ENCODE data around the gene HPCAL1.

The HPCAL1 gene

DNA sequence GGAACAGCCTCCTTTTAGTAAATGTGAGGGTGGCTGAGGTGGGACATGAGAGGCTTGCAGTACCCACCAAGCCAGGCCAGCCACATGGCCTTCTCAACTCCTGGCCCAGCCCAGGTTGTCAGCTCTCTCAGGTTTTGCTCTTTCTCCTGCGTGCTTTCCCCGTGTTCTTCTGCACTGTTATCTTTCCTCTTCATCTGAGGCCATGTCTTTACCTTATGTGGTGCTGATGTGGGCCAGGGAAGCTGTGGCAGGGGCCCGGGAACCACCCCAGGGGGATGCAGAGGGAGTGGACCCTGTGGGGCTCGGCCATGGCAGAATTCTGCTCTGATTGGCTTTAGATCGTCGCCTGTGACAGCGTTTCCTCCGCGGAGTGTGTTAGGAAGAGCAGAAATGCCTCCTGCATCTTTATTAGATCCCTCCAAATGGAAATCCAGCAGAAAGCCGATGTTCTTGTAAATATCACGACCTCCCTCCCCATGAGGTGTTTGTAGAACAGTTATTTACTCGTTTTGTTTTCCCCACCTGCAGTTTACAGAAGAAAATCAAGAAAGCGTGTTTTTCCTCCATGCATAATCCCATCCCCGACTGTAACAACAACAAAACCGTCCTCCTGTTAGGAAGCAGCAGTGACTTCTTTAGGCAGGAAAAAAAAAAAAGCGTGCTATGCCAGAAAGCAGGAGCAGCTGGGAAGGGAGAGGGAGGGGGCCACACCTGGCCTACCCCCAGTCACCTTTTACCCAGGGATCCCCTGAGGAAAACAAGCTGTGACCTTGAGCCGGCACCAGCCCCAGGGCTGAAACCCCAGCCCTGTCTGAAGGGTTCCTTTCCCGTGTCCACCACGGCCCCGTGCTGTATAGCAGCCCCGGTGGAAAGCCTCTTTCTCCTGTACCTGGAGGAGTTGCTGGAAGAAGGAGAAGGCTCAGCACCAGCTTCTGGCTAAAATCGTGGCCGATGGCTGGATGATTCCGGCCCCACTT is 54.8 kb downstream of the HPCAL1 start:
- DNase-seq, result no peak

DNA sequence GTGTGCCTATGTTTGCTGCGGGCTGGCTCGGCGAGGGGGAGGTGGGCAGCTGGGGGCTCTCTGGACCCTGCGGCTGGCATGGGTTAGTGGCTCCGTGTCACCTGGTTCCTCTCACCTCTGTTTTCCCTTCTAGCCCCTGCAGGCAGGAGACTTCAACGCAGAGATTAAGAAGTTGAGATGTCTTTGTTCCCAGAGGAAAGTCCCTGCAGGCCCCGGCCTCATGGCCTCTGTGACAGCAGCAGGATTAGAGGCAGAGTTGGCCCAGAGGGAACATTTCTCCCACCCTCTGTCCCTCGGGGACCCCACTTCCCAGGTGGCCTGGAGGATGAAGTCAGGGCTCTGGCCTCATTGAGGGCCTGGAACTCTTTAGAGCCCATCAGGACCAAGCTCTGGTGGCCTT is 56.5 kb downstream of the HPCAL1 start:
- DNase-seq, result no peak

DNA sequence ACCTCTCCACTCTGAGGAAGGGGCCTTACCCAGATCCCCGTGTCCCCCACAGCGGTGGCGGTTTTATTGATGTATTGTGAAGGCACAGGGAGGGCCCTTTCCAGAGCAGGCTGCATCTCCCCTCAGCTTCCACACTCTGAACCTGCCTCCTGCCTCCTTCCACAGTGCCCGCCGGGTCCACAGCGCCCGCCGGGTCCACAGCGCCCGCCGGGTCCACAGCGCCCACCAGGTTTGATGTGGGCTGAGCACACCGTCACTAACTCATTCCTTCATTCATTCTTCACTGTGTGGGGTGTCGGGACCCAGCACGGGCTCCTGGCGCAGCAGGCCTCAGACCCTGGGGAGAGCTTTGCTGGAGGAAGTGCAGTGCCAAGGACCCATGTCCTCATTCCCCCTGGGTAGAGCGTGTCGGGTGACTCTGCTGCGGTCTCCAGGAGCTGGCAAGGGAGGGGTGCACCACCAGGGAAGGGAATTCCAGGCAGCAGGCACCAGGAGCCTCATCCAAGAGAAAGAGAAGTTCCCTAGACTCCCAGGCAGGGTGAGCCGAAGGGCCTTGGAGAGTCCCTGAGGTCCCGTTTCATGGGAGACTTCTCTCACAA is 57.1 kb downstream of the HPCAL1 start:
- no peak for DNase-seq

DNA sequence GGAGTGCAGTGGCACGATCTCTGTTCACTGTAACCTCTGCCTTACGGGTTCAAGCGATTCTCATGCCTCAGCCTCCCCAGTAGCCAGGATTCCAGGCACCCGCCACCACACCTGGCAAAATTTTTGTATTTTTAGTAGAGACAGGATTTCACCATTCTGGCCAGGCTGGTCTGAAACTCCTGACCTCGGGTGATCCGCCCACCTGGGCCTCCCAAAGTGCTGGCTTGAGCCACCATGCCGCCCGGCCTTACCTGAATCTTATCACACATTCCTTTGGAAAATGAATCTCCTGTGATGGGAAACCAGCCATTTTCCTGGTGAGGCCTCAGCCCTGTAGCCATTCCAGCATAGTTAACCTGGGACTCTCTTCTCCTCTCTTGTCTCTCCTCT is 57.8 kb downstream of the HPCAL1 start:
- no peak for DNase-seq

DNA sequence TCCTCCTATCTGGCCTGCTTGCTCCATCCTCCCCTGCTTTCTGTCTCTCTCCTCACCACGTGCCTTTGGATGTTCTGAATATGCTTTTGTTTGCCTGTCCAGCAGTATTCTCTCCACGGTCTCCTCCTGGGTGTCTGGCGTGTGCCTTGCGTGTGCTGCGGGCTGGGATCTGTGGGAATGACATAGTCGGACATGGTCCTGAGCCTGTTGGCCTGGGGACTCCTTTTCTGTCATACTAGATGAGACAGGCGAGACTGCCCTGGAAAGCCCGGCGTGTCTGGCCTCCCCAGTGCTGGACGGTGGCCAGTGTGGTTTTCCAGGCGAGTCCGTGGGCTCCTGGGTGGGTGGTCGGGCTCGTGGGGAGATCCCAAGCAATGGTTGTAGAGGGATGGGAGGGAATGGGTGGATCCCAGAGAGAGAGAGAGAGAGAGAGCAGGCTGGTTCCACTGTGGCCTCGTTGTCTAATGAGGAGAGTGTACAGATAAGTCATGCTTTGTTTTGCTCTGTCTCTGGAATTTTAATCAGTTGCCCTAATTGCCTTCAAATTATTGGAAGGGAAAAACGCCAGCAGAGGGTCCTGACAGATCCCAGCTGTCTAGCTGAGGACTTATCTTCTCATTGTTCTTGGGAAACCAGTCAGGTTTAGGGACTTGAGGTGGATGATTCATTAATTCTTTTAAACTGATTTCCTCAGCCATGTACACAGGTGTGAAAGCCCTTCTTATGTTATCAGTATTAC is 58.3 kb downstream of the HPCAL1 start:
- no peak for DNase-seq

DNA sequence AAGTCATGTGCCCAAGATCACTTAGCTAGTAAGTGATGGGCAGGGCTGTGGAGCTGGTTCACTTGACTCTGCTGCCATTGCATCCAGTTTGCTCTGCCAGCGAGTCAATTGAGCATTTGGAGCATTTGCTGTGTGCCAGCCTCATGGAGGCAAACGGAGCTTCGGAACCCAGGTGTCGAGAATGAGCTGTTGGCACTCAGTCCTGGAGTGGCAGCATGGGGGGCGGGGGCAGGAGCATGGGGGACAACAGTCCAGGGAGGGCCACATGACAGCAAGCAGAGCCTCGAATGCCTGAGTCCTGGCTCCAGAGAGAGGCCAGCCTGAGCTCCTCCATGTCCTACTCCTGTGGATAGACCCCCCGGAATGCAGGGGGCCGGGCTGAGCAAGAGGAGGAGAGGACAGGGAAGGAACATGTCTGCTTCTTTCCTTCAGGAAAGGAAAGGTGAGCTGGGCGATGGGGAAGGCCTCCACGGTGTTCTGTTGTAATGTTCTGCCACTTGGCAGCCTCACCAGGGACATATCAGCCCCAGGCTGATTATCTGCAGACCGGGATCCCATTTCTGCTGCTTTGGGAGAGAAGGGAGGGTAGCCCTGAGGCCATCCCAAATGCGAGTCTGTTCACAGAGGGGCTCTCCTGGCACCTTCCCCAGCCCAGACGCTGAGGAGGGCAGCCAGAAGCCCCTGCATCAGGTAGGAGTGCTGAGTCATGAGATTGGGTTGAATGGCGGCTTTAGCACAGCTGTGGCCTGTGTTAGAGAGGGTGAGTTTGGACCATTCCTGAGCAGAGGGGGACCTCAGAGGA is 59.6 kb downstream of the HPCAL1 start:
- DNase-seq, result no peak

DNA sequence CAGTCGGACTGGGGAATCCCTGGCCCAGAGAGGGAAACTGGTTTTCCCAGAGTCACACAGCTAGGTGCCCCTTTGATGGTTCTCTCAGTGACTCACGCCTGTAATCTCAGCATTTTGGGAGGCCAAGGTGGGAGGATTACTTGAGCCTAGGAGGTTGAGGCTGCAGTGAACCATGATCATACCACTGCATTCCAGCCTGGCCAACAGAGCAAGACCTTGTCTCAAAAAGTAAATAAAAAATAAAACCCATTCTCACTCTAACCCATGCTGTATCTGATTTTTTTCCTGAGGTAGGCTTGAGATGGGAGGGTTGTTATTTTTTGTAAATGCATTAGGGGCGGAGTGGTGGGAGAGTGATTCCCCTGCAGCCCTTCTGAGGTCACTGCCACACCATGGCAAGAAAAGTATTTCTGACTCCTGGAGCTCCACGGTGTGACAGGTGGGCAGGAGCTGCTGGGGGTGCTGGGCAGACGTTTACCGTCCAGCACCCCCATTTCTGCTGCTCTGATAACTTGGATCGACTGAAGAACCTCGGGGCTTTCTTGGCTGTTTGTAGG is 60.3 kb downstream of the HPCAL1 start:
- DNase-seq, result no peak

DNA sequence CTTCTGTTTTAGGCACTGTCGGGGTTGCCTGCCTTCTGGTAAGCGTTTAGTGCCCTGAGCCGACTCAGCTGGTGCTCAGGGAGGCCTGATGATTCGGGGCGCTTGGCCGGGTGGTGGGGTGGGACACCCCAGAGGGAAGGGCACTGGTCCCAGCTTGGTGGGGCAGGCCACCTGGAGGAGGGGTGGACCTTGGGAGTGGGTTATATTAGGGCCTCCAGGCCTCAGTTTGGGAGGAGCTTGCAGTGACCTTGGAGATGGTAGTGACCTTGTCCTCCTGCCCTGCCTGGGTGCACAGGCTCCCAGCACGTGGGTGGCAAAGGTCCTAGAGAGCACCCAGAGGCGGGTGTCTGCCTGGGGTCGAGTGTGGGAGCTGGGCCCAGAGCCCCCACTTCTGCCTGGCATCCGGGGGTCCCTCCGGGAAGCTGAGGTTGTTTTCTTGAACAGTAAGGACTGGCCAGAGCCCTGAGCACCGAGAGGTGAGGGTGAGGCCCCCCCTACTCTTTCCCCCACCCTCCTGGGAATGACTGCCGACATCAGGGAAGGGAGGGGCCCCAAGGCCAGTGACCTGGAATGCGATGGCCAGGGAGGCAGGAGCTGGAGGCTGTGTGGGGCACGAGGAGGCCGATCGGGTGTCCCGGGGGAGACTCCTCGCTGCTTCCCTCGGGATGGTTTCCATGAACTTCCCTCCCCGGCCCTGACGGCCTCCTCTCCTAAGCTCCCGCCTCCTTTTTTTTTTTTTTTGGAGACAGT is 61.3 kb downstream of the HPCAL1 start:
- no peak for DNase-seq

DNA sequence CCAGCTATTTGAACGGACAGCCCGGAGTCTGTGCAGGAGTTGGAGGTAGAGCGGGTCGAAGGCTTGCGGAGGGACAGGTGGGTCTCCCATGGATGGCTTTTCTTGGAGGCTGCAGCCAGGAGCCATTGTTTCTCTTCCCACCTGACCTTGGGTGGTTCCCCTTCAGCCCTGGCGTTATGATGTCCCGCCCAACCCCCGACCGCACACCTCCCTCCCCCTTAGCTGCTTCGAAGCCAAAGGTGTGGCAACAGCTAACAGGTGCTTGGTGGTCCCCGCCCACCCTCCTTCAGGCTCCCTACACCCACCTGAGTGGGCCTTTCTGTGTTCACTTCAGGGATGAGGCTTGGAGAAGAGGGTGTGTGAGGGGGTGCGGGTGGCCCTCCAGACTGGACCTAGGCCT is 62.7 kb downstream of the HPCAL1 start:
- no peak for DNase-seq

DNA sequence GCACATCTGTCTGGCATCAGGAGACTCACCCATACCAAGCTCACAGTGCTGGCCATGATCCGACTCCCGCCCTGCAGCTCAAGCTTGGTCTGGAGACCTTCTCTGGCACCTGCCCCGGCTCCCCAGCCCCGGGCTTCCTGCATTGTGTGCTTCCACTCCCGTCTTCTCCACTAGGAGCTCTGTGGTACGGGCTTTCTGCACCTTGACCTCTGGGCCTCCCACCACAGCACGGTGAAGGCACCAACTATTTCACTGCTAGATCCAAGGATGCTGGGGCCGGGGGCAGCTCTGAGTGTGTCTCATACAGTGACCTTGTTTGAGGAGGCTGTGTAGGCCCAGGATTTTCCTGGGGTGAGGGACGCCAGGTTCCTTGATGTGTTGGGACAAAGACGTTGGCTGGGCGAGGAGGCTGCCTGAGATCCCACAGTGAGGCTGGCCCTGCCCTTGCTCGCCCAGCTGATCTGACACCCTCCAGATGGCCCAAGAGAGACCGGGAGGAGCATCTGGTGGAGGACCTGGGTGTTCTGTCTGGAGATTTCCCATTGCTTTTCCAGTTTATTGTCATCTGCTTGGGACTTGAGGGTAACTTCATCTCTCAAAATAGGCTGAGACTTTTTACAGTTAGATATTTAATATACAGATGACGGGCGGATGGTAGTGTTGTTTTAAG is 64.0 kb downstream of the HPCAL1 start:
- no peak for DNase-seq

DNA sequence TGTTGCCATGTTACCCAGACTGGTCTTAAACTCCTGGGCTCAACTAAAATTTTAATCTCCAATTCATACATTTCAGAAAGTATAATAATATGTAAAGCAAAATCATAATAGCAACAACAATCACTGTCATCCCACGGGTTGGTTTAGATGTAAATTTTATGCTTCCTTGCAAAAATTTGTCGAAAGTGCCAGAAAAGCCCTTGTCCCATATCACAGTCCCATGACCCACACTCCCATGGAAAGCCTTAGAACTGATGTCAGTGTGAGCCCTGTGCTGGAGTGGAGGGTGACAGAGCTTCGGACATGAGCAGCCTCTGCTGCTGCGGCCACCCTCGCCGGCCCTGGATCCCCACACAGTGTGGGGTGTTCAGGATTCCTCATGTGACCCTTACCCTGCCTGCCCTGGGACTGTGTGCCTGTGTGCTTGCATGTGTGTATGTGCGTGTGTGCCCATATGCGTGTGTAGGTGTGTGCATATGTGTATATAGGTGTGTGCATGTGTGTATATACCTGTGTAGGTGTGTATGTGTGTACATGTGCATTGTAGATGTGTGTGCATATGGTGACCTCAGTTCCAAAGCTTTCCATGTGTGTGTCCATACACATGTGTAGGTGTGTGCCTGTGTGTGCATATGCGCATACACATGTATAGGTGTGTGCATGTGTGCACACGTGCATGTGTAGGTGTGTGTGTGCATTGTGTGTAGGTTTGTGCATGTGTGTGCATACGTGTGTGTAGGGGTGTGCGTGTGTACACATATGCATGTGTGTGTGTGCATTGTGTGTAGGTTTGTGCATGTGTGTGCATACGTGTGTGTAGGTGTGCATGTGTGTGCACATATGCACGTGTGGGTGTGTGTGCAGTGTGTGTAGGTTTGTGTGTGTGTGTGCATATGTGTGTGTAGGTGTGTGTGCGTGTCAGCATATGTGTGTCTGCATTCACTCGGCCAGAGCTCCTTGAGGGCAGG is 65.1 kb downstream of the HPCAL1 start:
- no peak for DNase-seq

DNA sequence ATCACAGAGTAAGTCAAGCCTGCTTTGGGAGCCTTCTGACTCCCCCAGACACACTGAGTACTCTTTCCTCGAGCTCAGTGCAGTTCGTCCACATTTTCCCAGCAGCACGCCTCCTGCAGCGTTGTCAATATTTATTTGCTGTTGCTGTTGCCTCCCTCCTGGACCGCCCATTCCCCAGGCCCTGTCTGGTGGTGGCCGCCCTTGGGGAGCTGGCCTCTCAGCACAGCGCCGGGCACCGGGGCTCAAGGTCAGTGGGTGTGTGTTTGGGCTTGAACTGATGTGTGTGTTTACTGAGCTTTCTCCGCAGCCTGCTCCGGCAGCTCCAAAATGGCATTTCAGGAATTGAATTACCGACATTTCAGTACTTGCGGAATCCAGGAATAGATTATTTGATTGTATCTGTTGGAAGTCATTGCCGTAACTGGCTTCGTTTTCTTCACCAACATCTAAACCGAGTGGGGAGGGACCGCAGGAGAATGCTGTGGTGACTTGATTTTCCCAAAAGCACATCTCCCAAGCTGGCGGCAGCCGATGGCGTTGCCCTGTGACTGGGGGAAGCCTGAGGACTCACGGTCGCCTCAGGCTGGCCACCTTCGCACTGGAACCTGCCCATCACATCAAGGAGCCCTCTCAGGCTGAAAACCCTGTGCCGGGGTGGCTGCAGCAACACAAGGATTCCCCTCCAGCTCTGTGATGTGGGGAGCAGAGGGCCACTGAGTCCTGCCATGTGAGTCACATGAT is 66.0 kb downstream of the HPCAL1 start:
- no peak for DNase-seq

DNA sequence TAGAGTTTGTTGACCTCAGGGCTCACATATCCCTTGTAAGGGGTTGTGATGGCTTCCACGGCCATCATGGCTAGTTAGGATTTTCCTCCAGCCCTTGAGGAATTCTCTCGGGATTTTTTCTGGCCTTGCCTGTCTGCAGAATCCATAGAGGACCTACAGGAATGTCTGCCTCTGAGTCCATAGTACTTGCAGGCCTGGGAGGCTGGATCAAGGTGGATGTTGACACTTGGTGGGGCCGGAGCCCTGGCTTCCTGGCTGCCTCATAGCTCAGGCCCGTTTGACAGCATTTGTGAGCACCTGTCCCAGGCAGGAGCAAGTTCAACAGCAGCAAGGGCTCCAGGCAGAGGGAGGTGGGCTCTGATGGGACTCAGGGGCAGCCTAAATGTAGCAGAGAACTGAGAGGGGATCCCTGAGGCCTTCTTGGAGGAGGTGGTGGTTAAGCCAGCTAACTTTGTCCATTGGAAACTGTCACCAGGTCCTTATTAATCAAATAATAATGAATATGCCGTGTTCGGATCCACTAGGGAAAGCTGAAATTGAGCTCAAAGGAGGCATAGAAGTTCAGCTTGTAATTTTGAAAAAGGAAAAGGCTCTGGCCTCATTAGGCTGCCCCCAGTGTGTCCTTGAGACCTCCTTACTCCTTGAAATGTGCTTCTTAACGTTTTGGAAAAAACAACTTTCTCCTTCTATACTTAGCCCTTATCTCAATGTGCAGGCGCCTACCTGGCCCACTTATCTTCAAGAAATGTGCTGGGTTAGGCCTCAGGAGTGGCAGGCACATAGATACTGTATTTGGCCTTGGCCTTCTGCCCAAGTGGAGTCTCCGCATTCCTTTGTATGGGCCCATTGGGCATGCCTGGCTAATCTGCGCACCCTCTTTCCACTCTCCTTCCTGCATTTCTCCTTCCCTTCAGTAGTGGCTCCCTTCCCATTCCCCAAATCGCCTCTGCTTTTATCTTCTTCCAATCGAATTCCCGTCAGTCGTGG is 66.9 kb downstream of the HPCAL1 start:
- DNase-seq, result no peak

DNA sequence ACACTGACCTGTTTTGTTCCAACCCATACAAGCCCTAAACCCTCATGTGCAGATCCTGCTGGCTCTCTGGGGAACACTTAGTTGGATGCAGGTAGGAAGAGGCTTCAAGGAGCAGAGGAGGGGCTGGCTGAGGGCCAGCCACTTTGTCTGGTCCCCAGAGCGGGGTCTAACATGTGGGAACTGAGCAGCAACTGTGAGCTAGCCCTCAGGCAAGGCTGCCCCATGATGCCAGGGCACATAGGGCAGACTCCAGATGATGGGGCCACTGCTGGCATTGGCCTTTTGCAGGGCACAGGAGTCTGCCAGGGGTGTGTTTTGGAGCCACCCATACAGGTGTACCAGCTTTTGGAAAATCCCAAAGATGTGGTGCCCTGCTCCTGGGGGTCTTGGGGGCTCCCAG is 67.7 kb downstream of the HPCAL1 start:
- DNase-seq, result no peak

DNA sequence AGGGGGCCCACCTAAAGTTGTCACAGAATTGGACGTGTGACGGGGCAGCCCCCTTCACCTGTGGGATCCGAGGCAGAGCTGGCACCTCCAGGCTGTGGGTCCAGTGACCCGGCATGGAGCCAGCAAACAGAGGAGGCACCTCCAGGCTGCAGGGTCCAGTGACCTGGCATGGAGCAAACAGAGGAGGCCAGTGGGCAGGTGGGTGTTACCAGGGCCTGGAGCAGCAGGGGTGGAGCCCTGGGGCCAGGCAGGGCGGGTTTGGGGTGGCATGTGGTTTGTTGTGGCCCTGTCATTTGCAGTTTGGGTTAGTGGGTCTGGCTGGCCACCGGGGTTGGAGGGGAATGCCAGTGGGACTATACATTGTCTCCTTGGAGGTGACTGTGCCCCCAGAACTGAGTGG is 68.2 kb downstream of the HPCAL1 start:
- DNase-seq, result no peak

DNA sequence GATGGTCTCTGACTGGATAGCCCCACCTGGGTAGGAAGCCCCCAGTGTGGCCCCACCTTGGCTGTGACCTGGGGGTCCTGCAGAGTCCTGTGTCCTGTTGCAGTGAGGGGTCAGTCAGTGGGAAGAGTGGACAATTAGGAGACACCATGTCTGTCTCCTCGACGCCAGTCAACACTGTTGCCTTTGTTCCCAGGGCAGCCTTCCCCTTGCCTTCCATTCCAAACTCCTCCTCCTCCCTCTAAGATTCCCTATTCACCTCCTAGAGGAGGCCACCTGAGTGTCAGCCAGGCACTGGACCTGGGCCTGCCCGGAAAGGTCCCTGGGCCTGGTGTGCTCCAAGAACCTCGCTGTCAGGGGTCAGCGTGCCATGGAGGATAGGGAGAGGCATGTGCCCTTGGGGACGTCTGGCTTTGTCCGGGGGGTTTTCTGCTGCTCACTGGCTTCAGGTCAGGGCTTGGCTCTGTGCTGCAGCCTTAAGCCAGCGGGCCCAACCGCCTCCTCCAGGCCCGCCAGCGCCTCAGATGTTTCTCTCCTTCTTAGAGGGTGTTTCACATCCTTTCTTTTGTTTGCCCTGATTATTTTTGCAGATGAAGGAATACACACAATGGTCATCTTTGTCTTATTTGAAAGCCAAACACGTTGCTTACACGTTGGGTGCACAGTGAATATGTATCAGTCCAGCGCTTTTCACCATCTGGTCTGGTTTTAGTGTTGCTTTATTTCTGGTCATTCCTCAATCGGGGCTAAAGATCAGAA is 68.9 kb downstream of the HPCAL1 start:
- no peak for DNase-seq

DNA sequence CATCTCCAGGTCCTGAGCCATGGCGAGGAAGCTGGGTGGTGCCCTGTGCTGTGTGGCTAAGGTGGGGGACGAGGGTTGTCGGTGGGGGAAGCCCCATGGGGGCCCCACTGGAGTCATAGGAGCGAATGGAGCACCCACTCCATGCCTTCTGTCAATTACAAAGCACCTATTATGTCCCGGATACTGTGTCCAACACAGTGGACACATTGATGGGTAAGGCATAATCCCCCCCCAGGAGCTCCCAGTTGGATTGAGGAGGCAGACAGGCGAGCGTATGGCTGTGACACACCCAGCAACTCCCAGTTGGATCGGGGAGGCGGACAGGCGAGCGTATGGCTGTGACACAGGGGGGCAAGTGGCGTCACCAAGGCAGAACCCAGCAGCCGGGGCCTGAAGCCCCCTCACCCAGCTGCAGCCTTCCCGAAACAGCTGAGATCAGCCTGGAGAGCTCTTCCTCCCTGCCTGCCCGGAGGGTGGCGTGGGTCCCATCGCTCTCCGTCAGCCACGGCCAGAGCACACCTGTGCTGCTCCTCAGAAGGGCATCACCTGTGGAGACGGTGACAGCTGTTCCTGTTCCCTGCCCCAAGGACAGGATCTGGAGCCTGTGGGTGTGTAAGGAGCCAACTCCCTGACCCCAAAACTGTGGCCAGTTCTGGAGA is 69.6 kb downstream of the HPCAL1 start:
- DNase-seq, result no peak

Measured in inflammatory macrophage treated with lipopolysaccharide for 4 hours (primary cell).